Astrocyte (in vitro differentiated cells and primary cell): Measurements from ENCODE around the gene SLC26A9.

Experiments
- EZH2 ChIP-seq: IDR thresholded peaks from 2 replicates; pipeline ENCODE4 v1.6.1; 2012; ENCODE audit warnings: mild to moderate bottlenecking, low read length, inconsistent platforms; ENCODE audit not compliant: insufficient read depth
- TF ChIP-seq, protein P1 (sequence below): IDR thresholded peaks from 2 replicates; pipeline ENCODE4 v1.5.1; 2011; ENCODE audit warnings: low read depth, mild to moderate bottlenecking, inconsistent platforms, low read length, moderate library complexity; ENCODE audit not compliant: insufficient read depth

DNA sequence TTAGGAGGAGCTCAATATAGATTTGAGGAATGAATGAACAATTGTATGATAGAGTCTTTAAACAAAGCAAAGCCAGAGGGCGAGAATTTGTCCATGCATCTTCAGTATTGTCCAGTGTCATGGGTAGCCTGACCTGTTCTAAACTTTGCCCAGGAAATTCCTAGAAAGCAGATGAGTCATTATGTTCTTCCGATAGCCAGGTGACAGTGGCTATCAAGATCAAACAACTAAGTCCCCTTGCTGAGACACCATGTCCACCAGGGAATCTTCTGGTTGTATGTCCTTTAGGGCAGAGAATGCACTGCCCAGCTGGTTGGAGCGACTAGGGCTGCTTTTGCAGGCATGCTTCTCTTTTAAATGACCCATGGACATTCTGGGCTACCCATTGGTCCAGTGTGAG lies 1.8 kb upstream of the SLC26A9 start:
- TF ChIP-seq, protein P1, sequence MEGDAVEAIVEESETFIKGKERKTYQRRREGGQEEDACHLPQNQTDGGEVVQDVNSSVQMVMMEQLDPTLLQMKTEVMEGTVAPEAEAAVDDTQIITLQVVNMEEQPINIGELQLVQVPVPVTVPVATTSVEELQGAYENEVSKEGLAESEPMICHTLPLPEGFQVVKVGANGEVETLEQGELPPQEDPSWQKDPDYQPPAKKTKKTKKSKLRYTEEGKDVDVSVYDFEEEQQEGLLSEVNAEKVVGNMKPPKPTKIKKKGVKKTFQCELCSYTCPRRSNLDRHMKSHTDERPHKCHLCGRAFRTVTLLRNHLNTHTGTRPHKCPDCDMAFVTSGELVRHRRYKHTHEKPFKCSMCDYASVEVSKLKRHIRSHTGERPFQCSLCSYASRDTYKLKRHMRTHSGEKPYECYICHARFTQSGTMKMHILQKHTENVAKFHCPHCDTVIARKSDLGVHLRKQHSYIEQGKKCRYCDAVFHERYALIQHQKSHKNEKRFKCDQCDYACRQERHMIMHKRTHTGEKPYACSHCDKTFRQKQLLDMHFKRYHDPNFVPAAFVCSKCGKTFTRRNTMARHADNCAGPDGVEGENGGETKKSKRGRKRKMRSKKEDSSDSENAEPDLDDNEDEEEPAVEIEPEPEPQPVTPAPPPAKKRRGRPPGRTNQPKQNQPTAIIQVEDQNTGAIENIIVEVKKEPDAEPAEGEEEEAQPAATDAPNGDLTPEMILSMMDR, result no peak
- no peak for TF ChIP-seq EZH2
